Astrocyte (in vitro differentiated cells and primary cell): ENCODE measurements around the gene TEKT5. TPM values are rescaled to one million over a fixed set of nuclear protein-coding genes. Genes with fewer than 3 reads are reported as not detected.

Source experiments
- DNase-seq: peaks from one replicate; pipeline ENCODE4 v3.0.0-alpha.2; 2010; ENCODE audit warnings: low read depth
- FAIRE-seq: peaks from 2 replicates; lab custom pipeline; 2011; peaks lifted over from hg19 to GRCh38; lab: Jason Lieb, UNC
- H2AFZ ChIP-seq: 2 replicates; pipeline ENCODE4 v1.6.0; 2012; ENCODE audit warnings: low read depth, low read length, inconsistent platforms
- H3K27ac ChIP-seq: 2 replicates; pipeline ENCODE4 v1.5.1; 2011; ENCODE audit warnings: low read depth, low read length, inconsistent platforms
- H3K27me3 ChIP-seq: 2 replicates; pipeline ENCODE4 v1.6.0; 2011; ENCODE audit warnings: low read length, inconsistent platforms; ENCODE audit not compliant: insufficient read depth
- H3K36me3 ChIP-seq: 2 replicates; pipeline ENCODE4 v1.5.1; 2011; ENCODE audit warnings: low read length, inconsistent platforms; ENCODE audit not compliant: insufficient read depth
- H3K4me1 ChIP-seq: 2 replicates; pipeline ENCODE4 v1.5.1; 2011; ENCODE audit warnings: low read length, inconsistent platforms; ENCODE audit not compliant: insufficient read depth
- H3K4me2 ChIP-seq: 2 replicates; pipeline ENCODE4 v1.6.0; 2012; ENCODE audit warnings: low read length, inconsistent platforms
- H3K4me3 ChIP-seq: 2 replicates; pipeline ENCODE4 v1.5.1; 2011; ENCODE audit warnings: low read depth, mild to moderate bottlenecking, low read length, inconsistent platforms; ENCODE audit not compliant: insufficient read depth
- H3K79me2 ChIP-seq: 2 replicates; pipeline ENCODE4 v1.6.0; 2012; ENCODE audit warnings: mild to moderate bottlenecking, low read length, inconsistent platforms; ENCODE audit not compliant: insufficient read depth
- H3K9ac ChIP-seq: 2 replicates; pipeline ENCODE4 v1.6.0; 2012; ENCODE audit warnings: mild to moderate bottlenecking, low read length, inconsistent platforms
- H3K9me3 ChIP-seq: 2 replicates; pipeline ENCODE4 v1.5.1; 2012; ENCODE audit warnings: low read depth, mild to moderate bottlenecking, low read length, inconsistent platforms; ENCODE audit not compliant: insufficient read depth
- H4K20me1 ChIP-seq: 2 replicates; pipeline ENCODE4 v1.6.0; 2012; ENCODE audit warnings: low read length, inconsistent platforms; ENCODE audit not compliant: insufficient read depth
- H3K27ac Mint-ChIP-seq: one replicate; pipeline ENCODE4 v1.8.0; 2021; ENCODE audit warnings: mild to moderate bottlenecking, mixed read lengths; ENCODE audit not compliant: unreplicated experiment
- H3K27me3 Mint-ChIP-seq: one replicate; pipeline ENCODE4 v1.8.0; 2021; ENCODE audit warnings: low read depth, mixed read lengths; ENCODE audit not compliant: unreplicated experiment
- H3K36me3 Mint-ChIP-seq: one replicate; pipeline ENCODE4 v1.8.0; 2021; ENCODE audit warnings: low read depth, mixed read lengths; ENCODE audit not compliant: unreplicated experiment
- H3K4me1 Mint-ChIP-seq: one replicate; pipeline ENCODE4 v1.8.0; 2021; ENCODE audit warnings: low read depth, mixed read lengths; ENCODE audit not compliant: unreplicated experiment
- H3K4me3 Mint-ChIP-seq: one replicate; pipeline ENCODE4 v1.8.0; 2021; ENCODE audit warnings: mild to moderate bottlenecking, moderate library complexity, mixed read lengths; ENCODE audit not compliant: unreplicated experiment
- H3K9me3 Mint-ChIP-seq: one replicate; pipeline ENCODE4 v1.8.0; 2021; ENCODE audit warnings: mild to moderate bottlenecking, mixed read lengths; ENCODE audit not compliant: unreplicated experiment
- EZH2 ChIP-seq: IDR thresholded peaks from 2 replicates; pipeline ENCODE4 v1.6.1; 2012; ENCODE audit warnings: mild to moderate bottlenecking, low read length, inconsistent platforms; ENCODE audit not compliant: insufficient read depth
- total RNA-seq: library from RNA; stranded (reverse); gene quantifications from 2 replicates; pipeline ENCODE4 v1.2.1, GENCODE V29; 2021
- TF ChIP-seq, protein P1 (sequence below): IDR thresholded peaks from 2 replicates; pipeline ENCODE4 v1.5.1; 2011; ENCODE audit warnings: low read depth, mild to moderate bottlenecking, inconsistent platforms, low read length, moderate library complexity; ENCODE audit not compliant: insufficient read depth

Gene TEKT5
- total RNA-seq, 1 donor from 2014 or later, result not detected

DNA sequence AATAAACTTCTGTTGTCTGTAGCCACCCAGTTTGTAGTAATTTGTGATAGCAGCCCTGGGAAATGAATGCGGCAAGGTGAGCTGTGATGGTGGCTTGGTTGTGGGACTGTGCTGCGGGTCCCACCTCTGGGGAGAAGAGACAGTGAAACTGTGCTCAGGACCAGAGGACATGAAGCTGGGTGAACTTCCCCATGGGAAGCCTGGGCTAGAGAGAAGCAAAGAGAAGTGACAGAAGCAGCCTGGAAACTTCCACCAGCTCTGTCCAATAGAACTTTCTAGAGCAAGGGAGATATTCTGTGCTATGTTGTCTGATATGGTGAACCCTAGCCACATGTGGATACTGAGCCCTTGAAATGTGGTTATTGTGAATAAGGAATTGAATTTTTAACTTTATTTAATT lies 62.8 kb downstream of the TEKT5 start:
- no peak overlapping the region for H3K27ac ChIP-seq

DNA sequence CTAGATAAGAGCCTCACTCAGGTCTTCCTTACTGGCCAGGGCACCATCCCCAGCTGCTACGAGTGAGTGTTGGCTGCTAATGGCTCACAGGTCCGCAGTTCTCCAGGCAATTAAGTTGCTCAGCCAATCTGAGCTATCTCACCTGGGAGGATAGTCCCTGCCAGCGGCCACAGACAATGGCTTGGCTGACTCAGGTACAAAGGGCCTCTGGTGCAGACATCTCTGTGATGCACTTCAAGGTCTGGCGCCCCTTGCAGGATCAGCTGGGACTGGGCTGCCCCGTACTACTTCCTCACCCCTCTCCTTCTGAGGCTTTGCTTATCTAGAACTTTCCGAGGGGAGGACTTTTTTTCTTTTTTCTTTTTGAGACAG lies 65.2 kb downstream of the TEKT5 start:
- Histone ChIP-seq H3K9me3 (no peaks in the 10 kb centered on the region), H3K4me2 (no peak overlapping the region), H3K79me2 (no peaks in the 10 kb centered on the region), H3K4me1 (no peaks in the 10 kb centered on the region), H3K9ac (no peak overlapping the region), H3K36me3 (no peaks in the 10 kb centered on the region), H3K27ac (no peak overlapping the region), H2AFZ (no peak overlapping the region), H3K27me3 (no peaks in the 10 kb centered on the region), H4K20me1 (no peaks in the 10 kb centered on the region), H3K4me3 (no peak overlapping the region)
- no peak for TF ChIP-seq EZH2
- peaks cover 2% of the 10 kb centered on the region for H3K9me3 Mint-ChIP-seq
- no peak overlapping the region for H3K27ac Mint-ChIP-seq
- H3K27me3 Mint-ChIP-seq, result peaks cover 18% of the 10 kb centered on the region
- no peak overlapping the region for H3K4me3 Mint-ChIP-seq
- no peak for DNase-seq
- no peak for FAIRE-seq
- H3K4me1 Mint-ChIP-seq, result no peaks in the 10 kb centered on the region
- H3K36me3 Mint-ChIP-seq, result no peaks in the 10 kb centered on the region

More for the DNA sequence above, 62.8 kb downstream of the TEKT5 start:
- no peak for DNase-seq
- H3K9ac ChIP-seq, result no peak overlapping the region
- no peaks in the 10 kb centered on the region for H3K79me2 ChIP-seq
- H3K36me3 ChIP-seq, result no peaks in the 10 kb centered on the region
- Mint-ChIP-seq H3K4me1 (no peaks in the 10 kb centered on the region), H3K9me3 (peaks cover 2% of the 10 kb centered on the region), H3K27me3 (peaks cover 17% of the 10 kb centered on the region), H3K4me3 (no peak overlapping the region), H3K27ac (no peak overlapping the region), H3K36me3 (no peaks in the 10 kb centered on the region)
- H4K20me1 ChIP-seq, result no peaks in the 10 kb centered on the region
- TF ChIP-seq EZH2, result no peak
- TF ChIP-seq, protein P1, sequence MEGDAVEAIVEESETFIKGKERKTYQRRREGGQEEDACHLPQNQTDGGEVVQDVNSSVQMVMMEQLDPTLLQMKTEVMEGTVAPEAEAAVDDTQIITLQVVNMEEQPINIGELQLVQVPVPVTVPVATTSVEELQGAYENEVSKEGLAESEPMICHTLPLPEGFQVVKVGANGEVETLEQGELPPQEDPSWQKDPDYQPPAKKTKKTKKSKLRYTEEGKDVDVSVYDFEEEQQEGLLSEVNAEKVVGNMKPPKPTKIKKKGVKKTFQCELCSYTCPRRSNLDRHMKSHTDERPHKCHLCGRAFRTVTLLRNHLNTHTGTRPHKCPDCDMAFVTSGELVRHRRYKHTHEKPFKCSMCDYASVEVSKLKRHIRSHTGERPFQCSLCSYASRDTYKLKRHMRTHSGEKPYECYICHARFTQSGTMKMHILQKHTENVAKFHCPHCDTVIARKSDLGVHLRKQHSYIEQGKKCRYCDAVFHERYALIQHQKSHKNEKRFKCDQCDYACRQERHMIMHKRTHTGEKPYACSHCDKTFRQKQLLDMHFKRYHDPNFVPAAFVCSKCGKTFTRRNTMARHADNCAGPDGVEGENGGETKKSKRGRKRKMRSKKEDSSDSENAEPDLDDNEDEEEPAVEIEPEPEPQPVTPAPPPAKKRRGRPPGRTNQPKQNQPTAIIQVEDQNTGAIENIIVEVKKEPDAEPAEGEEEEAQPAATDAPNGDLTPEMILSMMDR, result no peak
- no peaks in the 10 kb centered on the region for H3K27me3 ChIP-seq
- H3K4me1 ChIP-seq, result no peaks in the 10 kb centered on the region
- no peak overlapping the region for H2AFZ ChIP-seq
- no peak overlapping the region for H3K4me3 ChIP-seq
- no peak overlapping the region for H3K4me2 ChIP-seq
- H3K9me3 ChIP-seq, result no peaks in the 10 kb centered on the region
- FAIRE-seq, result no peak

GRCh38 chr16:10625595-10626357 lies 69.0 kb downstream of the TEKT5 start:
- H3K27ac ChIP-seq, result no peak overlapping the region
- Mint-ChIP-seq H3K27ac (no peak overlapping the region), H3K4me1 (no peaks in the 10 kb centered on the region), H3K9me3 (peaks cover 2% of the 10 kb centered on the region), H3K4me3 (no peak overlapping the region), H3K27me3 (peaks cover 10% of the 10 kb centered on the region), H3K36me3 (no peaks in the 10 kb centered on the region)
- no peaks in the 10 kb centered on the region for H3K36me3 ChIP-seq
- H3K4me1 ChIP-seq, result no peaks in the 10 kb centered on the region
- H2AFZ ChIP-seq, result no peak overlapping the region
- peak; percentile 32 for DNase-seq
- H3K27me3 ChIP-seq, result no peaks in the 10 kb centered on the region
- H3K79me2 ChIP-seq, result no peaks in the 10 kb centered on the region
- H3K9me3 ChIP-seq, result no peaks in the 10 kb centered on the region
- no peak for FAIRE-seq
- H3K4me2 ChIP-seq, result no peak overlapping the region
- H4K20me1 ChIP-seq, result no peaks in the 10 kb centered on the region
- H3K9ac ChIP-seq, result no peak overlapping the region
- H3K4me3 ChIP-seq, result no peak overlapping the region
- TF ChIP-seq, protein P1, result no peak
- no peak for TF ChIP-seq EZH2
